H9 (cell line): ENCODE data around the gene NYAP2. TPM values are rescaled to one million over a fixed set of nuclear protein-coding genes. Genes with fewer than 3 reads are reported as not detected.

Experiments
- DNase-seq: peaks from one replicate; pipeline ENCODE4 v3.0.0-alpha.2; 2017
- H2AFZ ChIP-seq: one replicate; pipeline ENCODE4 v1.6.1; 2013; ENCODE audit warnings: mild to moderate bottlenecking, low read length, control low read depth, moderate library complexity
- H2AK5ac ChIP-seq: 2 replicates; pipeline ENCODE4 v1.6.1; 2013; ENCODE audit warnings: low read length, control low read depth, mixed read lengths; ENCODE audit not compliant: insufficient read length
- H2BK120ac ChIP-seq: one replicate; pipeline ENCODE4 v1.6.1; 2013; ENCODE audit warnings: low read depth, mild to moderate bottlenecking, low read length, control low read depth, inconsistent platforms; ENCODE audit not compliant: poor library complexity, severe bottlenecking
- H2BK12ac ChIP-seq: 2 replicates; pipeline ENCODE4 v1.6.1; 2013; ENCODE audit warnings: low read length, control low read depth, mixed read lengths, low read depth; ENCODE audit not compliant: insufficient read length
- H2BK15ac ChIP-seq: 2 replicates; pipeline ENCODE4 v1.6.1; 2013; ENCODE audit warnings: low read depth, low read length, control low read depth
- H2BK20ac ChIP-seq: one replicate; pipeline ENCODE4 v1.6.1; 2013; ENCODE audit warnings: low read depth, mild to moderate bottlenecking, low read length, control low read depth, inconsistent platforms; ENCODE audit not compliant: poor library complexity, severe bottlenecking
- H2BK5ac ChIP-seq: 2 replicates; pipeline ENCODE4 v1.6.1; 2013; ENCODE audit warnings: low read length, control low read depth, mixed read lengths; ENCODE audit not compliant: insufficient read length
- H3K14ac ChIP-seq: 2 replicates; pipeline ENCODE4 v1.6.1; 2013; ENCODE audit warnings: low read length, control low read depth; ENCODE audit not compliant: insufficient read depth
- H3K18ac ChIP-seq: 2 replicates; pipeline ENCODE4 v1.6.1; 2013; ENCODE audit warnings: low read depth, mild to moderate bottlenecking, mixed read lengths, low read length, control low read depth; ENCODE audit not compliant: insufficient read length
- H3K23ac ChIP-seq: 2 replicates; pipeline ENCODE4 v1.6.1; 2013; ENCODE audit warnings: low read length, control low read depth, mixed read lengths, low read depth; ENCODE audit not compliant: insufficient read length
- H3K23me2 ChIP-seq: 2 replicates; pipeline ENCODE4 v1.6.1; 2013; ENCODE audit warnings: low read depth, mild to moderate bottlenecking, mixed read lengths, low read length, control low read depth; ENCODE audit not compliant: insufficient read length, poor library complexity, severe bottlenecking
- H3K27ac ChIP-seq: 2 replicates; pipeline ENCODE4 v1.5.1; 2013; ENCODE audit warnings: low read length, control low read depth, mixed read lengths, low read depth; ENCODE audit not compliant: insufficient read length
- H3K27me3 ChIP-seq: 2 replicates; pipeline ENCODE4 v1.6.1; 2013; ENCODE audit warnings: low read length, control low read depth, inconsistent platforms; ENCODE audit not compliant: insufficient read depth
- H3K4ac ChIP-seq: 2 replicates; pipeline ENCODE4 v1.6.1; 2013; ENCODE audit warnings: low read depth, mild to moderate bottlenecking, control low read depth, inconsistent platforms, low read length, moderate library complexity
- H3K4me1 ChIP-seq: 2 replicates; pipeline ENCODE4 v1.6.1; 2013; ENCODE audit warnings: low read length, control low read depth, inconsistent platforms; ENCODE audit not compliant: insufficient read depth
- H3K4me2 ChIP-seq: 2 replicates; pipeline ENCODE4 v1.6.1; 2013; ENCODE audit warnings: low read length, control low read depth, mixed read lengths; ENCODE audit not compliant: insufficient read length, insufficient read depth
- H3K56ac ChIP-seq: 2 replicates; pipeline ENCODE4 v1.6.1; 2013; ENCODE audit warnings: low read depth, mild to moderate bottlenecking, mixed read lengths, low read length, control low read depth; ENCODE audit not compliant: insufficient read length
- H3K79me1 ChIP-seq: 2 replicates; pipeline ENCODE4 v1.6.1; 2013; ENCODE audit warnings: low read depth, mild to moderate bottlenecking, moderate library complexity, low read length, control low read depth, inconsistent platforms; ENCODE audit not compliant: insufficient read depth, poor library complexity, severe bottlenecking
- H3K79me2 ChIP-seq: 2 replicates; pipeline ENCODE4 v1.6.1; 2013; ENCODE audit warnings: low read length, control low read depth, inconsistent platforms; ENCODE audit not compliant: insufficient read depth
- H3K9ac ChIP-seq: 2 replicates; pipeline ENCODE4 v1.6.1; 2013; ENCODE audit warnings: low read length, control low read depth, mixed read lengths; ENCODE audit not compliant: insufficient read length; ENCODE audit errors: extremely low read depth
- H3K9me3 ChIP-seq: one replicate; pipeline ENCODE4 v1.6.1; 2013; ENCODE audit warnings: low read depth, low read length, inconsistent platforms; ENCODE audit not compliant: control insufficient read depth
- H3T11ph ChIP-seq: one replicate; pipeline ENCODE4 v1.6.1; 2013; ENCODE audit warnings: mild to moderate bottlenecking, low read length, control low read depth, inconsistent platforms
- H4K20me1 ChIP-seq: one replicate; pipeline ENCODE4 v1.6.1; 2013; ENCODE audit not compliant: control insufficient read depth, insufficient read length, insufficient read depth
- H4K5ac ChIP-seq: 2 replicates; pipeline ENCODE4 v1.6.1; 2013; ENCODE audit warnings: low read depth, mild to moderate bottlenecking, mixed read lengths, low read length, control low read depth; ENCODE audit not compliant: insufficient read length
- H4K8ac ChIP-seq: replicated peaks from 2 replicates; pipeline ENCODE4 v1.6.1; 2013; ENCODE audit warnings: low read length, control low read depth, mixed read lengths, low read depth; ENCODE audit not compliant: insufficient read length
- H4K91ac ChIP-seq: 2 replicates; pipeline ENCODE4 v1.6.1; 2013; ENCODE audit warnings: low read depth, mild to moderate bottlenecking, moderate library complexity, mixed read lengths, low read length, control low read depth; ENCODE audit not compliant: insufficient read length
- H3K27ac Mint-ChIP-seq, 3 experiments: 2 replicates in 2 of 3; 3 replicates in 1 of 3; pipeline ENCODE4 v1.8.0; 2020 to 2021; ENCODE audit warnings: mixed read lengths in 3 of 3, mild to moderate bottlenecking in 1 of 3, moderate library complexity in 1 of 3
- H3K27me3 Mint-ChIP-seq: 2 replicates; pipeline ENCODE4 v1.8.0; 2021; ENCODE audit warnings: low read depth, mild to moderate bottlenecking, moderate library complexity, mixed read lengths
- H3K36me3 Mint-ChIP-seq, 3 experiments: 2 replicates in 2 of 3; 3 replicates in 1 of 3; pipeline ENCODE4 v1.8.0; 2020 to 2021; ENCODE audit warnings: low read depth in 3 of 3, mixed read lengths in 3 of 3; ENCODE audit not compliant: insufficient read depth in 1 of 3
- H3K4me1 Mint-ChIP-seq, 2 experiments: 2 replicates each; pipeline ENCODE4 v1.8.0; 2020; ENCODE audit warnings: mixed read lengths in 2 of 2
- H3K4me3 Mint-ChIP-seq, 2 experiments: 2 replicates in 1 of 2; 3 replicates in 1 of 2; pipeline ENCODE4 v1.8.0; 2020 to 2021; ENCODE audit warnings: mild to moderate bottlenecking in 2 of 2, mixed read lengths in 2 of 2, moderate library complexity in 1 of 2
- H3K9me3 Mint-ChIP-seq, 2 experiments: 2 replicates in 1 of 2; 3 replicates in 1 of 2; pipeline ENCODE4 v1.8.0; 2020; ENCODE audit warnings: mild to moderate bottlenecking in 2 of 2, mixed read lengths in 2 of 2, moderate library complexity in 1 of 2
- WGBS: extraction: QIAGEN DNeasy Blood & Tissue Kit; methylation state at CpG from one replicate; pipeline ENCODE4 v1.1.7; 2013; ENCODE audit warnings: missing lambda C conversion rate, low lambda C conversion rate, mixed read lengths; ENCODE audit not compliant: insufficient read length; ENCODE audit errors: extremely low coverage; 5-methylcytosine and 5-hydroxymethylcytosine counted together
- total RNA-seq: library from RNA; stranded (reverse); gene quantifications from 2 replicates; pipeline ENCODE4 v1.2.1, GENCODE V29; 2021
- TF ChIP-seq, protein P1 (sequence below): fragments of 200-600 bp; sonication (generic); conservative IDR thresholded peaks from 3 replicates; pipeline ENCODE4 v1.8.0; 2021; ENCODE audit warnings: antibody characterized with exemption, mild to moderate bottlenecking

The NYAP2 gene
- total RNA-seq, 1 experiment from 2014 or later: not detected

DNA sequence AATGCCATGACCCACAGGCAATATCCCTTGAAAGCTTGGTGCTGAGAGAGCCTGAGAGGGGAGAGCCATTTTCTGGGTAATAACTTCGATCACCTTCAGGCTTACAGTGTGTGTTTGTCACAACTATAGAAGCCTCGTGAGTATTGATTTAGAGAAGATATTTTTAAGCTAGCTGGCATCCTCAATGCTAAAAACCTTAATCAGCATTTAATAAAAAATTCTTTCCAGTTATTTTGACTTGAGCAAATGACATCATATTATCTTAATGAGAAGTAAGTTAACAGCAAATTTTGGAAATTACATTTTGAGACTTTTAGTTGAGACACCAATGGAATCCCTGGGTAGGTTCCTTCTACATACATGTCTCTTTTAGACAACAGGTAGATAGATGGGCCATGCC is 283.7 kb downstream of the NYAP2 start:
- no peak overlapping the region for H4K8ac ChIP-seq
- no peak overlapping the region for H2BK120ac ChIP-seq
- WGBS: no CpG with 5 or more reads among the region's 2 CpGs
- Mint-ChIP-seq H3K4me1 (no peaks in the 10 kb centered on the region), H3K27ac (no peak overlapping the region), H3K4me3 (no peak overlapping the region), H3K36me3 (no peaks in the 10 kb centered on the region), H3K27me3 (no peaks in the 10 kb centered on the region), H3K9me3 (no peaks in the 10 kb centered on the region)
- H4K5ac ChIP-seq: no peak overlapping the region
- TF ChIP-seq, protein P1, sequence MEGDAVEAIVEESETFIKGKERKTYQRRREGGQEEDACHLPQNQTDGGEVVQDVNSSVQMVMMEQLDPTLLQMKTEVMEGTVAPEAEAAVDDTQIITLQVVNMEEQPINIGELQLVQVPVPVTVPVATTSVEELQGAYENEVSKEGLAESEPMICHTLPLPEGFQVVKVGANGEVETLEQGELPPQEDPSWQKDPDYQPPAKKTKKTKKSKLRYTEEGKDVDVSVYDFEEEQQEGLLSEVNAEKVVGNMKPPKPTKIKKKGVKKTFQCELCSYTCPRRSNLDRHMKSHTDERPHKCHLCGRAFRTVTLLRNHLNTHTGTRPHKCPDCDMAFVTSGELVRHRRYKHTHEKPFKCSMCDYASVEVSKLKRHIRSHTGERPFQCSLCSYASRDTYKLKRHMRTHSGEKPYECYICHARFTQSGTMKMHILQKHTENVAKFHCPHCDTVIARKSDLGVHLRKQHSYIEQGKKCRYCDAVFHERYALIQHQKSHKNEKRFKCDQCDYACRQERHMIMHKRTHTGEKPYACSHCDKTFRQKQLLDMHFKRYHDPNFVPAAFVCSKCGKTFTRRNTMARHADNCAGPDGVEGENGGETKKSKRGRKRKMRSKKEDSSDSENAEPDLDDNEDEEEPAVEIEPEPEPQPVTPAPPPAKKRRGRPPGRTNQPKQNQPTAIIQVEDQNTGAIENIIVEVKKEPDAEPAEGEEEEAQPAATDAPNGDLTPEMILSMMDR: no peak
- H2AFZ ChIP-seq: no peak overlapping the region
- no peaks in the 10 kb centered on the region for H3K4me1 ChIP-seq
- H2BK15ac ChIP-seq: no peak overlapping the region
- H2BK20ac ChIP-seq: no peak overlapping the region
- no peaks in the 10 kb centered on the region for H3K79me2 ChIP-seq
- H2AK5ac ChIP-seq: no peak overlapping the region
- no peaks in the 10 kb centered on the region for H3K27me3 ChIP-seq
- no peak for DNase-seq
- H4K20me1 ChIP-seq: no peaks in the 10 kb centered on the region
- no peak overlapping the region for H3K56ac ChIP-seq
- no peaks in the 10 kb centered on the region for H3K79me1 ChIP-seq
- H3K9ac ChIP-seq: no peak overlapping the region
- H3K4me2 ChIP-seq: no peak overlapping the region
- no peak overlapping the region for H3K4ac ChIP-seq
- H3K14ac ChIP-seq: no peak overlapping the region
- H3K18ac ChIP-seq: no peak overlapping the region
- no peaks in the 10 kb centered on the region for H3K9me3 ChIP-seq
- H3K27ac ChIP-seq: no peak overlapping the region
- no peaks in the 10 kb centered on the region for H3K23me2 ChIP-seq
- H2BK12ac ChIP-seq: no peak overlapping the region
- no peak overlapping the region for H3K23ac ChIP-seq
- H3T11ph ChIP-seq: no peak overlapping the region
- H2BK5ac ChIP-seq: no peak overlapping the region
- no peak overlapping the region for H4K91ac ChIP-seq
